Mammary epithelial cell (primary cell): ENCODE data around the gene ANKRD1.

Source experiments
- EZH2 ChIP-seq: IDR thresholded peaks from 2 replicates; pipeline ENCODE4 v1.6.1; 2012; ENCODE audit warnings: low read length, inconsistent platforms, borderline replicate concordance
- TF ChIP-seq, protein P1 (sequence below), 2 donors: IDR thresholded peaks in 1 of 2; conservative IDR thresholded peaks in 1 of 2; 2 replicates each; pipeline ENCODE4 v1.5.1; 2011 to 2012; ENCODE audit warnings: inconsistent platforms in 2 of 2, low read length in 2 of 2, mild to moderate bottlenecking in 2 of 2, control low read depth in 1 of 2, low read depth in 1 of 2; ENCODE audit not compliant: insufficient read depth in 1 of 2; ENCODE audit errors: extremely low read depth in 1 of 2

DNA sequence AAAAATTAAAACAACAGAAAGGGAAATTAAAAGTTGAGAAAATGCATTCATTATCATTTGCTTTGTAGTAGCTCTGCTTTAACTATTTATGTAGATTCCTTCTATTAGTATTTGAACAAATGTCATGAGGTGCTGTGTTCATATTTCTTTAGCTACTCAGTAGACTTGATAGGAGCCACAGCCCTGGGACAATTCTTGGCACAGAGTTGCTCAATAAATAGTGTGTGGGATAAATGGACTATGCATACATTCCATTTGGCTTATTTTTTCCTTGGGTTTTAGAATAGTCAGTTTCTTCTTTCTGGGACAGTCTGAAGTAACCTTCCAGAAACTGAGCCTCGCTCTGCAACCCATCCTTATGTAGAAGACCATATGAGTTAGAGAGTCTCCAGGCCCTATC, 35.7 kb downstream of the ANKRD1 start:
- TF ChIP-seq, protein P1, sequence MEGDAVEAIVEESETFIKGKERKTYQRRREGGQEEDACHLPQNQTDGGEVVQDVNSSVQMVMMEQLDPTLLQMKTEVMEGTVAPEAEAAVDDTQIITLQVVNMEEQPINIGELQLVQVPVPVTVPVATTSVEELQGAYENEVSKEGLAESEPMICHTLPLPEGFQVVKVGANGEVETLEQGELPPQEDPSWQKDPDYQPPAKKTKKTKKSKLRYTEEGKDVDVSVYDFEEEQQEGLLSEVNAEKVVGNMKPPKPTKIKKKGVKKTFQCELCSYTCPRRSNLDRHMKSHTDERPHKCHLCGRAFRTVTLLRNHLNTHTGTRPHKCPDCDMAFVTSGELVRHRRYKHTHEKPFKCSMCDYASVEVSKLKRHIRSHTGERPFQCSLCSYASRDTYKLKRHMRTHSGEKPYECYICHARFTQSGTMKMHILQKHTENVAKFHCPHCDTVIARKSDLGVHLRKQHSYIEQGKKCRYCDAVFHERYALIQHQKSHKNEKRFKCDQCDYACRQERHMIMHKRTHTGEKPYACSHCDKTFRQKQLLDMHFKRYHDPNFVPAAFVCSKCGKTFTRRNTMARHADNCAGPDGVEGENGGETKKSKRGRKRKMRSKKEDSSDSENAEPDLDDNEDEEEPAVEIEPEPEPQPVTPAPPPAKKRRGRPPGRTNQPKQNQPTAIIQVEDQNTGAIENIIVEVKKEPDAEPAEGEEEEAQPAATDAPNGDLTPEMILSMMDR (conservative IDR thresholded peaks at IDR 0.05 in 1 of 2, IDR thresholded peaks at IDR 0.05 in 1 of 2; ENCODE audit: extremely low read depth in 1 of 2, insufficient read depth in 1 of 2, low read depth in 1 of 2, low read length in 2 of 2), result no peak
- TF ChIP-seq EZH2, result no peak
